Measurements from ENCODE around the gene SF3B1.

DNA sequence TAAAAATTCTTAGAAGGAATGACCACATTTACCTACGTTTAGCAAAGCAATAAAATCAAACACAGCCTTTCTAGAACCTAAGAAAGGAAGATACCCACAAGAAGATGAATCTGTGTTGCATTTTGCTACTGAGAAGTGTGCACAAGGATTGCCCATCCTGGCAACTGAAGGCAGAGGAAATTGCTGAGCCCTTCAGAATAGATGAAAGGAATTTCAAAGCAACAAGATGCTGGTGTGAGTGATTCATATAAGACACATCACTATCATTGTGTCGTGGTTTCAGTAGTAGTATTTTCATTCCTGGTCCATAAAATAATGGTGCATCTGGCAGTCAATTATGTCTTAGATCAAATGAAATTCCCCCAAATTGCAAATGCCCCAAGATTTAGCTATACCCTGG lies 75.9 kb downstream of the SF3B1 start:
- no peak for TF ChIP-seq EZH2 (IDR thresholded peaks at IDR 0.05)
- no peak for TF ChIP-seq POLR2AphosphoS5 (IDR thresholded peaks at IDR 0.05; ENCODE audit: borderline replicate concordance, low read depth, low read length)

Measured in SK-N-MC (cell line).